ENCODE results near the gene NAT10.

Gene NAT10

DNA sequence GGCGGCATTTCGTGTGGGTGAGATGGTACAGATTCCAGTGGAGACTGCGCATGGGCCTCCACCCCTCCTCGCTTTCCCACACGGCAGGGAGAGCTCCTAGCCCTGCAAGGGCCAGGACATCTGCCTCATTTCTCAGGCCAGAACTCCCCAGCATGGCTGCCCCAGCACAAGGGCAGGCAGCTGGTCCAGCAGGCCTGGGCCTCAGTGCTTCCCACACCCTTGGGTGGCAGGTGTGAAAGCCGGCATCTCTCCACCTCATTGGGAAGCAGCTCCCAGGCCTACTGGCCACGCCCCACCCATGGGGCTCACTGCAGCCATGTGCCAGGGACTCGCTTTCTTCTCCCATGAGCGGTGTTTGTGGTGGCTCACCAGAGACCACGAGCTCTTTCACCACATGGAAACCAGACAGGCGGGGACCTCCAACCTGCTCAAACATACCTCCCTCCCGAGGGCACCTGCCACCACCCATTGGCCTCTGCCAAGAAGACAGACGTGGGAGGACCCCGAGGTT, 79.1 kb downstream of the NAT10 start:
- FAIRE-seq, result no peak

DNA sequence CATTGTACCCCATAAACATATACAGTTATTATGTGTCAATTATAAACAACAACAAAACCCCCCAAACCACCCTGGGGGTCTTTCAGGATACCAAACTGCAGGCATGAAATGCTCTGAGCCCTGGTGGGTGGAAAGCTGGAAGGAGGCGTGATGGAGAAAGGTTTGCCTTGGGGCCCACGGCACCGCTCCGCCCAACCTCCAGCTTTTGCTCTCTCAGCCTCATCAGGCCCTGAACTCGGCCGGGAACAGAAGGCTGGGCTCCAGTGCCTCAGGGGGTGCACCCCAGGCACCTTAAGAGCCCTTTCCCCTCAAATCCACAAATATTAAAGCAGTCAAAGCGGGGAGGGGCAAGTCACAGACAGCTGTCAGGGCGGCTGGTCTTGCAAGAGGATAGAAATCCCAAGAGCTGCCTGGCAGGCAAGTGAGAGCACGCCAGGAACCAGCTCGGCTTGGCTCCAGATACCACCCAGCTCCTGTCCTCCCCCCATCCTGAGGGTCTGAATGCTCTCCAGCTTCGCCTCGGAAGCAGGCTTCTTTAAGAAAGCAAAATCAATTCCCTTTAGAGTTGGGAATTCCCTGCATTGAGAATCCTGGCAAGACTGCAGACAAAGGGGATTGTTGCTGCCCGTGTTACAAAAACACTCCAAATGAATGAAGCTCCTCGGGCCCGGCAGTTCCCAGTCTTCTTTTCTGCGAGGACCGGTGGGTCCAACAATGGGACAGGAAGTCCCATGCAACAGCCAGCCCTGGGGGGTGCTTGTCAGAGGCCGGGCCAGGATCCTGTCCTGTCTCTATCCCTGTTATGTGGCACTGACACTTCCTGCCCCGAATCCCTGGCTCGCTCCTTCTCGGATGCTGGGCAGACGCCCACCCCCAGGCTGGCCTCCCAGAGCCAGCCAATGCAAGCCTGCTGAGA, 80.8 kb downstream of the NAT10 start:
- FAIRE-seq, result no peak
- no peak for DNase-seq (ENCODE audit: insufficient read length, low spot score)

More for the DNA sequence above, 79.1 kb downstream of the NAT10 start:
- no peak for DNase-seq (ENCODE audit: insufficient read length, low spot score)

- FAIRE-seq (no peak), DNase-seq (ENCODE audit: insufficient read length, low spot score) (no peak)
Observed at GRCh38 chr11:34188181-34188580, 82.8 kb downstream of the NAT10 start.

GRCh38 chr11:34189191-34189590, 83.8 kb downstream of the NAT10 start:
- FAIRE-seq, result no peak
- DNase-seq (ENCODE audit: insufficient read length, low spot score), result no peak

- FAIRE-seq, result no peak
Observed at GRCh38 chr11:34190192-34191139, 85.0 kb downstream of the NAT10 start.

GRCh38 chr11:34191578-34191977, 86.1 kb downstream of the NAT10 start:
- DNase-seq (ENCODE audit: insufficient read length, low spot score), result no peak

More at GRCh38 chr11:34190192-34191139, 85.0 kb downstream of the NAT10 start:
- DNase-seq (ENCODE audit: insufficient read length, low spot score), result no peak

GRCh38 chr11:34192481-34193401, 87.3 kb downstream of the NAT10 start:
- FAIRE-seq, result peak; percentile 96
- DNase-seq (ENCODE audit: insufficient read length, low spot score), result peak; percentile 90

More at GRCh38 chr11:34191578-34191977, 86.1 kb downstream of the NAT10 start:
- no peak for FAIRE-seq

GRCh38 chr11:34194576-34195335, 89.3 kb downstream of the NAT10 start:
- DNase-seq (ENCODE audit: insufficient read length, low spot score) (no peak), FAIRE-seq (no peak)

All from HTR-8/SVneo (cell line).